ENCODE results near the gene MKNK2. TPM values are rescaled to one million over a fixed set of nuclear protein-coding genes. Genes with fewer than 3 reads are reported as not detected.

MKNK2 gene
- total and polyA plus RNA-seq, 2 of the 13 experiments (the other 11 are each of a cell fraction or from before 2014, with no cell fraction given): 44.9 to 112 TPM

GRCh38 chr19:2096034-2096479 is 45.0 kb upstream of the MKNK2 start, which contains the start of gene MOB3A (continued):
- TF ChIP-seq THAP8 (CRISPR knock-in tag; IDR thresholded peaks at IDR 0.05; ENCODE audit: borderline replicate concordance): no peak
- no peak for TF ChIP-seq ZNF891 (CRISPR knock-in tag; IDR thresholded peaks at IDR 0.05)
- TF ChIP-seq ZNF839 (CRISPR knock-in tag; IDR thresholded peaks at IDR 0.05; ENCODE audit: borderline replicate concordance): peak; percentile 50; the same call in 1 of the 2 replicates
- peak; percentile 21; the same call in 1 of the 2 replicates for TF ChIP-seq NCOA2 (CRISPR knock-in tag; IDR thresholded peaks at IDR 0.05)
- no peak for TF ChIP-seq ZNF33B (CRISPR knock-in tag; IDR thresholded peaks at IDR 0.05)
- no peak for TF ChIP-seq ETS1 (CRISPR knock-in tag; IDR thresholded peaks at IDR 0.05)
- no peak; the same call in 1 of the 2 replicates for TF ChIP-seq NKX3-1 (CRISPR knock-in tag; IDR thresholded peaks at IDR 0.05)
- TF ChIP-seq ARHGAP35 (CRISPR knock-in tag; IDR thresholded peaks at IDR 0.05; ENCODE audit: borderline replicate concordance): peak; percentile 91
- TF ChIP-seq ZC3H4 (CRISPR knock-in tag; IDR thresholded peaks at IDR 0.05; ENCODE audit: borderline replicate concordance): no peak
- TF ChIP-seq SMARCE1 (IDR thresholded peaks at IDR 0.05; ENCODE audit: borderline replicate concordance): no peak
- peak; percentile 79 for TF ChIP-seq NR2C2 (CRISPR knock-in tag; IDR thresholded peaks at IDR 0.05; ENCODE audit: borderline replicate concordance)
- TF ChIP-seq KAT8 (CRISPR knock-in tag; IDR thresholded peaks at IDR 0.05): peak; percentile 72
- TF ChIP-seq GRHL1 (CRISPR knock-in tag; conservative IDR thresholded peaks at IDR 0.05): no peak
- TF ChIP-seq MIER2 (CRISPR knock-in tag; IDR thresholded peaks at IDR 0.05): no peak
- no peak for TF ChIP-seq GTF3A (CRISPR knock-in tag; conservative IDR thresholded peaks at IDR 0.05)
- peak; percentile 41; the same call in 1 of the 2 replicates for TF ChIP-seq ZNF331 (CRISPR knock-in tag; IDR thresholded peaks at IDR 0.05)
- TF ChIP-seq IKZF5 (CRISPR knock-in tag; IDR thresholded peaks at IDR 0.05): peak; percentile 74; the same call in 1 of the 2 replicates
- TF ChIP-seq DMTF1 (CRISPR knock-in tag; IDR thresholded peaks at IDR 0.05): no peak
- no peak for TF ChIP-seq PTBP1 (IDR thresholded peaks at IDR 0.05; ENCODE audit: low read depth, low read length, poor library complexity, severe bottlenecking)
- TF ChIP-seq ZSCAN21 (CRISPR knock-in tag; IDR thresholded peaks at IDR 0.05; ENCODE audit: borderline replicate concordance): peak; percentile 72; the same call in 1 of the 2 replicates
- TF ChIP-seq ZNF362 (CRISPR knock-in tag; IDR thresholded peaks at IDR 0.05; ENCODE audit: borderline replicate concordance): peak; percentile 47; the same call in 1 of the 2 replicates
- no peak for TF ChIP-seq ZNF20 (CRISPR knock-in tag; IDR thresholded peaks at IDR 0.05)

All from HepG2 (cell line).